NB4 (cell line): ENCODE results near the gene SYF2.
"Not testable (repeated sequence)": the region's sequence is repeated elsewhere in the genome, so short reads cannot be mapped to it uniquely, and the experiment has no call there.

Experiments used
- DNase-seq: peaks from one replicate; pipeline ENCODE4 v3.0.0; 2010; ENCODE audit warnings: low read depth
- H3K4me3 ChIP-seq: one replicate; pipeline ENCODE4 v1.5.1; 2011; ENCODE audit warnings: mild to moderate bottlenecking, low read depth, low read length, moderate library complexity
- MYC ChIP-seq: IDR thresholded peaks from 2 replicates; pipeline ENCODE4 v1.6.1; 2011; ENCODE audit warnings: low read depth, low read length
- POLR2A ChIP-seq: IDR thresholded peaks from 2 replicates; pipeline ENCODE4 v1.6.1; 2011; ENCODE audit warnings: mild to moderate bottlenecking; ENCODE audit not compliant: insufficient read length; ENCODE audit errors: extremely low read depth
- TF ChIP-seq, protein P1 (sequence below): IDR thresholded peaks from one replicate; pipeline ENCODE4 v1.5.1; 2012; ENCODE audit warnings: low read depth, low read length
- TF ChIP-seq, protein P2 (sequence below): IDR thresholded peaks from 2 replicates; pipeline ENCODE4 v1.6.1; 2011; ENCODE audit warnings: low read depth, low read length

The SYF2 gene

DNA sequence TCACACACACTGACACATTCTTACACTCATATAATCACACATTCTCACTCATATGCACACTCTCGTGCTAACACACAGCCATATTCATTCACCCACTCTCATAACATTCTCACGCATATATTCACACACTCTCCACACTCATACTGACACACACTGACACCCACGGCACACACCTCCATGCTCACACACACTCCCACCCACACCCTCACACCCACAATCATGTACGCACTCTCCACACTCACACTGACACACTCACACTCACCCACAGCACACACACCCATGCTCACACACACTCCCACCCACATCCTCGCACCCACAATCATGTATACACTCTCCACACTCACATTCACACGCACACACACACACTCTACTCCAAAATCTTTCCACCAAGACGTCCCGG, 38.2 kb downstream of the SYF2 start:
- no peak for DNase-seq
- H3K4me3 ChIP-seq = no peak overlapping the region
- TF ChIP-seq MYC (no peak), POLR2A (no peak)
- TF ChIP-seq, protein P1, sequence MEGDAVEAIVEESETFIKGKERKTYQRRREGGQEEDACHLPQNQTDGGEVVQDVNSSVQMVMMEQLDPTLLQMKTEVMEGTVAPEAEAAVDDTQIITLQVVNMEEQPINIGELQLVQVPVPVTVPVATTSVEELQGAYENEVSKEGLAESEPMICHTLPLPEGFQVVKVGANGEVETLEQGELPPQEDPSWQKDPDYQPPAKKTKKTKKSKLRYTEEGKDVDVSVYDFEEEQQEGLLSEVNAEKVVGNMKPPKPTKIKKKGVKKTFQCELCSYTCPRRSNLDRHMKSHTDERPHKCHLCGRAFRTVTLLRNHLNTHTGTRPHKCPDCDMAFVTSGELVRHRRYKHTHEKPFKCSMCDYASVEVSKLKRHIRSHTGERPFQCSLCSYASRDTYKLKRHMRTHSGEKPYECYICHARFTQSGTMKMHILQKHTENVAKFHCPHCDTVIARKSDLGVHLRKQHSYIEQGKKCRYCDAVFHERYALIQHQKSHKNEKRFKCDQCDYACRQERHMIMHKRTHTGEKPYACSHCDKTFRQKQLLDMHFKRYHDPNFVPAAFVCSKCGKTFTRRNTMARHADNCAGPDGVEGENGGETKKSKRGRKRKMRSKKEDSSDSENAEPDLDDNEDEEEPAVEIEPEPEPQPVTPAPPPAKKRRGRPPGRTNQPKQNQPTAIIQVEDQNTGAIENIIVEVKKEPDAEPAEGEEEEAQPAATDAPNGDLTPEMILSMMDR = no peak
- TF ChIP-seq, protein P2, sequence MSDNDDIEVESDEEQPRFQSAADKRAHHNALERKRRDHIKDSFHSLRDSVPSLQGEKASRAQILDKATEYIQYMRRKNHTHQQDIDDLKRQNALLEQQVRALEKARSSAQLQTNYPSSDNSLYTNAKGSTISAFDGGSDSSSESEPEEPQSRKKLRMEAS = no peak

DNA sequence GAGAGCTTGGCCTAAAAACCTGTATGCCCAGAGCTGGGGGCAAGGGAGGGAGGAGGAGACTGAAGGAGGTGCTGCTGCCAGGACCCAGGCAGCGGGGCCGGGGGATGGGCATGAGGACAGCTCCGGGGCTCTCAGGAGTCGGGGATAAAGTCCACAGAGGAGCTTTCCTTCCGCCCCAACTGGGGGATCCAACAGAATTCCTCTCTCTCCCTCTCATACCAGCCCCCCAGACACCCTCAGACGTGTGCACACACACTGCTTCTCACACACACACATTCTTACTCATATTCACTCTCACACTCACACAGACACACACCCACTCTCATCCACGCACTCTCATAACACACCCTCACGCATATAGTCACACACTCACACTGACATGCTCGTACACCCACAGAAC, 39.1 kb downstream of the SYF2 start:
- no peak for DNase-seq
- TF ChIP-seq POLR2A (no peak), MYC (no peak)
- TF ChIP-seq, protein P2 = no peak
- TF ChIP-seq, protein P1 = no peak
- no peak overlapping the region for H3K4me3 ChIP-seq

DNA sequence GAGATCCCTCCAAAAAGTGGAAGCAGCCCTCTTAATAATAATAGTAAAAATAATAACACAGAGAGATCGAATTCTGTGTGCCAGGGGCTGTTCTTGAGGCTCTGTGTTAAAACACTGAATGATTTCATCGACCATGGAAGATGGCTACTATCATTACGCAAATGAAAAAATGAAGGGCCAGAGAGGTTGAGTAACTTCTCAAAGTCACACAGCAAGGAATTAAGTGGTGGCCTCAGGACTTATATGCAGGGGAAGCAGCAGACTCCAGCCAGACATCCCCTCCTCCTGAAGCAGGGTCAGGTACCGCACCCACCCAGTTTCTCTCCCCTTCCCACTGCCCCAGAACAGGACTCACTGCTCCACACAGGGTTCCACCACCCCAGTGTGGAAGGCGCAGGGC, 40.1 kb downstream of the SYF2 start:
- no peak for DNase-seq
- TF ChIP-seq, protein P1 = no peak
- TF ChIP-seq, protein P2 = no peak
- TF ChIP-seq POLR2A = no peak
- H3K4me3 ChIP-seq = no peak overlapping the region

DNA sequence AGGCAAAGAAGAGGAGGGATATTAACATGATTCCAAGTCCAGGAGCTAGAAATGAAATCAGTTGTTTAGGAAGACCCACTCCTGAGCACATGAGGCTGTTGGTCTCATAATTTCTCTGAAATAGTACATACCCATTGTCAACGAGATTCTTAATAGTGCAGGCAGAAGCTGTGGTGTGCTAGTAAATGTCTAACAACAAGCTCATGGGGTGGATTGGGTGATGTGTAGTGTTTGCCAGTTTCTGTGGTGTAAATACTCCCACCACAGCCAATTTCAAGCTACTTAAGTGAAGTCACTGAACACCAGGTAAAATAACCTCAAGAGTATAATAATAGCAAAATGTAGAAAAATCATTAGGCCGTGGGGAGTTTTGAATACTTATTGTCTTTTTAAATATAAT, 42.0 kb downstream of the SYF2 start:
- DNase-seq = no peak
- H3K4me3 ChIP-seq = no peak overlapping the region
- TF ChIP-seq, protein P2 = no peak
- TF ChIP-seq POLR2A (no peak), MYC (no peak)
- TF ChIP-seq, protein P1 = no peak

DNA sequence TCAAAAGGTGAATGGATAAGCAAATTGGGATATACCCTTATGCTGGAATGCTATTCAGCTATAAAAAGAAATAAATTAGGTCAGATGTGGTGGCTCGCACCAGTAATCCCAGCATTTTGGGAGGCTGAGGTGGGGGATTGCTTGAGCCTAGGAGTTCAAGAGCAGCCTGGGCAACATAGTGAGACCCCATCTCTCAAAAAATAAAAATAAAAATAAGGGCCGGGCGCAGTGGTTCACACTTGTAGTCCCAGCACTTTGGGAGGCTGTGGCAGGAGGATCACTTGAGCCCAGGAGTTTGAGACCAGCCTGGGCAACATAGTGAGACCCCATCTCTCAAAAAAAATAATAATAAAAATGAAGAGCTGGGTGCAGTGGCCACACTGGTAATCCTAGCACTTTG, 44.4 kb downstream of the SYF2 start:
- H3K4me3 ChIP-seq, DNase-seq: not testable (repeated sequence)

DNA sequence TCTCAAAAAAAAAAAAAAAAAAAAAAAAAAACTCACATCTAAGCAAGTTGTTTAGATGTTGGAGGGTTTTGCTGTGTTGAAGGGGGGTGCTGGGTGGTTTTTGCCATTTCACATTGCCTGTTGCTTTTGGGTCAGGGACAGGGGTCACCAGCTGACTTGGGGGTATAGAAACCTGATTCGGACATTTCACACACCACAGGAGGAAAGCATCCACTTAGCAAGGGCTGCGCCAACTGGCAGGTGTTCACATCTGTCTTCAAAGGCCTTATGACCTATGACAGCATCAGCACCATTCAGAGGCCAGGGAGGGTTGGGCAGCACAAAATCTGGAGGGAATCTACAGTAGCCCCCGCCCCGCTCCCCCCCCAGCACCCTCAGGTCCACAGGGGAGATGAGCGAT, 45.2 kb downstream of the SYF2 start:
- TF ChIP-seq MYC = no peak
- TF ChIP-seq, protein P1 = no peak
- no peak for TF ChIP-seq POLR2A
- TF ChIP-seq, protein P2 = no peak
- no peak for DNase-seq
- no peak overlapping the region for H3K4me3 ChIP-seq
